OCI-M2 (cell line): Measurements from ENCODE around the gene LIPA.
"Not testable (repeated sequence)": the region's sequence is repeated elsewhere in the genome, so short reads cannot be mapped to it uniquely, and the experiment has no call there.

Source experiments
- DNase-seq: peaks from one replicate; lab custom pipeline; 2025; ENCODE audit not compliant: unreplicated experiment; lab: John Stamatoyannopoulos, UW

Gene LIPA

GRCh38 chr10:89213191-89213808, 38.3 kb downstream of the LIPA start:
- no peak for DNase-seq

DNA sequence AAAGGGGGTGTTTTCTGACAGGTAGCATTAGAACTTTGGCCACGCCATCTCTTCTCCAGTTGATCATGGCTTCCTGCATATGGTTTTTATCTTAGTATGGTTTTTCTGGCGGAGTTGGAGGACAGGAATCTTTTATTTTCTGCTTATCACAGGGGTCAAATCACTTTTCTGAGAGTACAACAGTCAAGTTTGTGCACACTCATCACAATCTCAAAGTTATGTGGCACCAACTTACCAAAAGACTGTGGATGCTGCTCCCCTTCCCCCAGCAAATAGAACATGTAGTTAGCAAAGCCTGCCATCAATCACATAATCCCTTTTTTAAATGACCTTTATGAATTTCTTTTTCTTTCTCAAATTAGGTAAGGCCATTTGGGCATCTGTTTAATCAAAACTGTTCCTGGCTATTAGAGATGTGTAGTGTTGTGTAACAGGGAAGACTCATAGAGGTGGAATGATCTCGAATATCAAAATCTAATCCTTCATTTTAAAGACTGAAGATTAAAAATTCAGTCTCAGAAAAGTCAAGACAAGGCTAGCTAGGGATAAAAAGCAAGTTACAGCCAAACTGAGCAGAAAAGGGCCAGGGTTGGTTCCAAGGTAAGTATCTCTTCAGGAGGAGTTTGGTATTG, 40.7 kb downstream of the LIPA start:
- DNase-seq: no peak

DNA sequence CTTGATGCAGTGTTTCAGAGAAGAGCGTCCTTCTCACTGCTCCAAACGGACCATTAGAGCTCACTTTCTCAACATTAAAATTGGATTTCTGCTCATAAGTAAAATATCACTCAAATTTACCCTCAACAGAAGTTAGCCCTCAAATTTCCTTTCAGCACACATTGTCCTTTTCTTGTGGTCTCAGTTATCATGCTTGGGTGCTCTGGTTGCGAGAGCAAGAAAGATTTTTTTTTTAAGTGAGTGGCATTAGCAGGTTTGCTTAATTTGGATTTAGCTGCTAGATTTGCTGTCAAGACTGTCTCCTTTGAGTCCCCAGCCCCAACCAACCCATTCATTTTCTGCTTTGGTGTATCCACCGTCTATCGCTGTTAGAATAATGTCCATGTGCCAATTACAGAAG, 41.9 kb downstream of the LIPA start:
- DNase-seq: no peak

DNA sequence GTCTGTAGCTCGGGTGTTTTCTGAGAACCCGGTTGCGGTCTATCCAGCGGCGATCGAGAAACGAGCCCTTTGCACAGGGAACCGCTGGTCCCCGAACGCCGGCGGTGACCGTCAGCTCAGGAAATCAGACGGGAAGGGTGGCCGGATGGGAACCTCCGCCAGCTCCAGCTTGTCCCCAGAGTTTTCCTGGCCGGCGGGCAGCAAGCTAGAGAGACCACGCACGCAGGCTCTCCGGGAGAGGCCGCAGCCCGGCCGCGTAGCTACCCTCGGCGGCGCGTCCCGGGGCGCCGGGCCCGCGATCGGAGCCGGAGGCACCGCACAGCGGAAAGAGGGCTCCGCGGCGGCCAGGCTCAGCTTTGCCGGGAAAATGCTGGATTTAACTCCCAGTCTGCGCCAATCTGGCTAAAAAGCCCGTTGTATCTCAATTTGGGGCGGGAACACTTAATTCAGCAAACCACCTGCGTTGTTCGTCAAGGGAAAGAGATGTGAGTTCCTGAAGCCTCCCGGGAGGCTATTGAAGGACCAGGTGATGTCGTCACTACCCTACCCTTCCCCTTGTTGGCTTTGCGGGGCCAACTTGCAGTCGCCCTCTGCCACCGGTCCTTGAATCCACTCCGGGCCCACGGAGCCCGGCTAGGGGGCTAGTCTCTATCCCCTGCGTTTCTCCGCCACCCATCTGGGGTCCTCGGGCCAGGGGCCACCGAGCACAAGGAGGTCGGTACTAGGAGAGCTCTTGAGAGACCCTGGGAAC, 43.6 kb downstream of the LIPA start:
- no peak for DNase-seq

DNA sequence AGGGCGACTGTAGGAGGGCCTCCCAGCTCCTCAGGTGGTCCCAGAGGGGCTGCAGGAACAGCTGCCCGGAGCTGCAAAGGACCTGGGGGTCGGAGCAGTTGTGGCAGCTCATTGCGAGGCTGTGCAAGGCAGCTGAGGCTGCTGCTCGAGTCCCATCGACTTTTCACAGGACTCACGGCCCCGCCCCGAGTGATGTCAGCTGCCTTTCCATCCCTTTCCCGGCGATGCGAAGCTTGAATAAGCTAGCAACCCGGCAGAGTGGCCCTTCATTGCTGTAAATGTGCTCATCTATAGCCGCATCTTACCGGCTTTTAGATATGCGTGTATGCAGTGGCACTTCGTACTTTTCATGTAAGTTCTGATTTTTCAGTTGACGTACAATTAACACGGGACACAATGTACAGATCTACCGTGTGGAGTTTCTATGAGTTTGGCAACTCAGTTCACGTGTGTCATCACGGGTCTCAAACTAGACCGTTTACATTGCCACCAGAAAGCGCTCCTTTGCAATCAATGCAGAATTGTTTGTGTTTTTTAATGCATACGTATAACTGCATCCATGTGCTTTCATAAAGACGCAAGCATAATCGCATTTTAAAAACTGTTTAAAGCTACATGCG, 44.3 kb downstream of the LIPA start, which contains the start of gene CH25H:
Gene CH25H, minus strand, starts transcription at position 137 of the 620 bp plus-strand sequence. Its CDS starts 25 bp downstream, at position 112.
- no peak for DNase-seq

- no peak for DNase-seq
Observed at GRCh38 chr10:89206402-89207180, 45.0 kb downstream of the LIPA start.

- DNase-seq: no peak
Observed at GRCh38 chr10:89204621-89205185, 46.9 kb downstream of the LIPA start.

- no peak for DNase-seq
Observed at GRCh38 chr10:89203237-89203636, 48.3 kb downstream of the LIPA start.

- DNase-seq: no peak
Observed at GRCh38 chr10:89202033-89202425, 49.5 kb downstream of the LIPA start.

- no peak for DNase-seq
Observed at GRCh38 chr10:89201345-89202032, 50.1 kb downstream of the LIPA start.

GRCh38 chr10:89197473-89197872, 54.1 kb downstream of the LIPA start:
- no peak for DNase-seq

DNA sequence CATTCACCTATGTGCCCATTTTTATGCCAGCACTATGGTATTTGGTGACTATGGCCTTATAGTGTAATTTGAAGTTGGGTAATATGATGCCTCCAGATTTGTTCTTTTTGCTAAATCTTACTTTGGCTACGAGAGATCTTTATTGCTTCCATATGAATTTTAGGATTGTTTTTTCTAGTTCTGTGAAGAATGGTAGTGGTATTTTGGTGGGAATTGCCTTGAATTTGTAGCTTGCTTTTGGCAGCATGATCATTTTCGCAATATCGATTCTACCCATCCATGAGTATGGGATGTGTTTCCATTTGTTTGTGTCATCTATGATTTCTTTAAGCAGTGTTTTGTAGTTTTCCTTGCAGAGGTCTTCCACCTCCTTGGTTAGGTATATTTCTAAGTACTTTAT, 60.3 kb downstream of the LIPA start:
- DNase-seq: not testable (repeated sequence)

DNA sequence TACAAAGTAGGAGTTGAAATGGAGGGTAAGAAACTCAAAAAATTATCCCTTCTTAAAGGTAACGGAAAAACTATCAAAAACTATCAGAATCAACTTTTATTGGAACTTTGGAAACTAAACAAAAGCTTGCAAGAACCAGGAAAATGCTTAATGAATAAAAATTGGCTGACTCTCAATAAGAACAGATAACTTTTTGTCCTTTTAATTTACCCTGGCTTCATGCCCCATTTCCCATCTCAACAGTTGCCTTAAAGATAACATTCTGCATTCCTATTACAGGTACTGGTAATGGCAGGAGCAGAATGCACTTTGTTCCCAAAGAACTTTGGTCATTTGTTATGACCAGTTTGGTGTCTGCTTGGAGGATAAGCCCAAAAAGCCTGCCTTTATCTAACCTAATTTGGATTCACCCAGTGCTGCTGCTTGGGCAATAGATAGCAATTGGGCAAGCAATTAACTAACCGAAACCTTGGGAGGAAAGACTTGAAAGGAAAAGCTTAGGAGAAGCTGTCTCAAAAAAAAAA, 62.3 kb downstream of the LIPA start:
- no peak for DNase-seq

DNA sequence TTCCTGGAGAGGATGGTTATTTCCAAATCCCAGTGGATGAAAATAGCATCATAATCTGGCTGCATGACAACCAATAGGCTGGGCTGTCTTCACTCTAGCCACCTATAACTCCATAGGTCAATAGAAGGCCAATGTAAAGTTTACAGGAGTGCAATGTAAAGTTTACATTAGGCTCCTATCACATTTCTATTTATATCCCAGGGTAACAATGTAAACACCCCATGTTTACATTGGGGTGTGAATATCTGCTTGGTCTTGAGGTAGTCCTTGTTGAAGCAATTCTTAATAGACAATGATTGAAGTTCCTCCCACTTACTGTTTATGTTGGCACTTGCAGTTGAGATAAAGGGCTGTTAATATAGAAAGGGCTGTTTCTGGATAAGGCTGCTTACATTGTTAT, 65.9 kb downstream of the LIPA start:
- DNase-seq: no peak

- no peak for DNase-seq
Observed at GRCh38 chr10:89184638-89185037, 66.9 kb downstream of the LIPA start.

DNA sequence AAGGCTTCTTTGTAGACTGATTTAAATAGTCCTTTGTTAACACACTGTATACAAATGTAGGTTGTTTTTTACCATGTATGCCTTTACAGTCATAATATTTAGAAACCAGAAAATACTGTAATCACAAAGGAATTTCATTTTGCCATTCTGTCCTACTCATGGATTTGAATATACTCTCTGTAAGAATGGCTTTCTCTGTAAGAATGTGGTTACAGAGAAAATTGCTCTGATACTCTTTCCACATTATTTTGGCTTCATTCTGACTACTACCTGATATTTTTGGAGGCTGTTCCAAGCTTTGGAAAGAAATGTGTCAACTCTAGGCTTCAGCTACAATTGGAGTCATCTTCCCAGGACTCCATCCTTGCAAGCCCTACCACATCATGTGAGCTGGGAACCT, 68.0 kb downstream of the LIPA start:
- DNase-seq: no peak

DNA sequence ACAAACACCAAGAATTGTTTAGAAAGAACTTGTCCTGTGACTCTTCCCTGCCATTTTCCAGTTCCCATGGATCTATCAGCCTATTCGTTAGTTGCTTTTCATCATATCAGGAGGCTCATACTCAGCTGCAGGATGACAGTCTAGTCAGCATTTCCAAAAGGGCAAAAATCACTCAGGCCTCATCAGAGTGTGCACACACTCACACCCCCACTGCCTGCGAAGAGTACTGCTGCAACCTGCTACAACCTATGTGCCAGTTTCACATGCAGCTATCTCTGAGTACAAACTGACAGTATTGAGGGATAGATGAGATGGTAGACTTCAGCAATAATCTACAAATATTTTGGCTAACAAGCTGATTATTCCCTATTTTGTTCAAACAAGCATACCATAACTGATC, 68.7 kb downstream of the LIPA start:
- no peak for DNase-seq

GRCh38 chr10:89175816-89176215, 75.8 kb downstream of the LIPA start:
- no peak for DNase-seq

DNA sequence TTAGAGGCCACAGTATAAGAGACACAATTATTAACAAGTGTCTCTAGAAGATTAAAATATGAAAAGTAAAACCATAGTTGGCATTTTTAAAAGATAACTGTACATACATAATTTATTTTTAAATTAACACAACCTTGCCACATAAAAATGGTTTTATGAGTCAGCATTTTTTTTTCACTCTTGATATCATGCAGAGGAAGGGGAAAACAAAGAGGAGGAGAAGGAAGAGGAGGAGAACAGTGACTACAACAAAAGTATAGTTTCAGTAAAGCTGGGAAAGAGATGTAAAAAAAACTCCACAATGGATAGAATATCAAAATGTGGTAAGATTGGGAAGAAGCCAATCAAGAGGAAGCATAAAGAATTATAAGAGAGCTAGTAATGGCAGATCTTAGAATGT, 78.5 kb downstream of the LIPA start:
- DNase-seq: no peak

GRCh38 chr10:89171996-89172395, 79.6 kb downstream of the LIPA start:
- DNase-seq: no peak
